H9 (cell line): Measurements from ENCODE around the gene PIP4K2B. TPM values are rescaled to one million over a fixed set of nuclear protein-coding genes. Genes with fewer than 3 reads are reported as not detected.
"Not testable (repeated sequence)": the region's sequence is repeated elsewhere in the genome, so short reads cannot be mapped to it uniquely, and the experiment has no call there.

ENCODE experiments used
- DNase-seq: peaks from one replicate; pipeline ENCODE4 v3.0.0-alpha.2; 2017
- H2AFZ ChIP-seq: one replicate; pipeline ENCODE4 v1.6.1; 2013; ENCODE audit warnings: mild to moderate bottlenecking, low read length, control low read depth, moderate library complexity
- H2AK5ac ChIP-seq: 2 replicates; pipeline ENCODE4 v1.6.1; 2013; ENCODE audit warnings: low read length, control low read depth, mixed read lengths; ENCODE audit not compliant: insufficient read length
- H2BK120ac ChIP-seq: one replicate; pipeline ENCODE4 v1.6.1; 2013; ENCODE audit warnings: low read depth, mild to moderate bottlenecking, low read length, control low read depth, inconsistent platforms; ENCODE audit not compliant: poor library complexity, severe bottlenecking
- H2BK12ac ChIP-seq: 2 replicates; pipeline ENCODE4 v1.6.1; 2013; ENCODE audit warnings: low read length, control low read depth, mixed read lengths, low read depth; ENCODE audit not compliant: insufficient read length
- H2BK15ac ChIP-seq: 2 replicates; pipeline ENCODE4 v1.6.1; 2013; ENCODE audit warnings: low read depth, low read length, control low read depth
- H2BK20ac ChIP-seq: one replicate; pipeline ENCODE4 v1.6.1; 2013; ENCODE audit warnings: low read depth, mild to moderate bottlenecking, low read length, control low read depth, inconsistent platforms; ENCODE audit not compliant: poor library complexity, severe bottlenecking
- H2BK5ac ChIP-seq: 2 replicates; pipeline ENCODE4 v1.6.1; 2013; ENCODE audit warnings: low read length, control low read depth, mixed read lengths; ENCODE audit not compliant: insufficient read length
- H3K14ac ChIP-seq: 2 replicates; pipeline ENCODE4 v1.6.1; 2013; ENCODE audit warnings: low read length, control low read depth; ENCODE audit not compliant: insufficient read depth
- H3K18ac ChIP-seq: 2 replicates; pipeline ENCODE4 v1.6.1; 2013; ENCODE audit warnings: low read depth, mild to moderate bottlenecking, mixed read lengths, low read length, control low read depth; ENCODE audit not compliant: insufficient read length
- H3K23ac ChIP-seq: 2 replicates; pipeline ENCODE4 v1.6.1; 2013; ENCODE audit warnings: low read length, control low read depth, mixed read lengths, low read depth; ENCODE audit not compliant: insufficient read length
- H3K23me2 ChIP-seq: 2 replicates; pipeline ENCODE4 v1.6.1; 2013; ENCODE audit warnings: low read depth, mild to moderate bottlenecking, mixed read lengths, low read length, control low read depth; ENCODE audit not compliant: insufficient read length, poor library complexity, severe bottlenecking
- H3K27ac ChIP-seq: 2 replicates; pipeline ENCODE4 v1.5.1; 2013; ENCODE audit warnings: low read length, control low read depth, mixed read lengths, low read depth; ENCODE audit not compliant: insufficient read length
- H3K27me3 ChIP-seq: 2 replicates; pipeline ENCODE4 v1.6.1; 2013; ENCODE audit warnings: low read length, control low read depth, inconsistent platforms; ENCODE audit not compliant: insufficient read depth
- H3K4ac ChIP-seq: 2 replicates; pipeline ENCODE4 v1.6.1; 2013; ENCODE audit warnings: low read depth, mild to moderate bottlenecking, control low read depth, inconsistent platforms, low read length, moderate library complexity
- H3K4me1 ChIP-seq: 2 replicates; pipeline ENCODE4 v1.6.1; 2013; ENCODE audit warnings: low read length, control low read depth, inconsistent platforms; ENCODE audit not compliant: insufficient read depth
- H3K4me2 ChIP-seq: 2 replicates; pipeline ENCODE4 v1.6.1; 2013; ENCODE audit warnings: low read length, control low read depth, mixed read lengths; ENCODE audit not compliant: insufficient read length, insufficient read depth
- H3K56ac ChIP-seq: 2 replicates; pipeline ENCODE4 v1.6.1; 2013; ENCODE audit warnings: low read depth, mild to moderate bottlenecking, mixed read lengths, low read length, control low read depth; ENCODE audit not compliant: insufficient read length
- H3K79me1 ChIP-seq: 2 replicates; pipeline ENCODE4 v1.6.1; 2013; ENCODE audit warnings: low read depth, mild to moderate bottlenecking, moderate library complexity, low read length, control low read depth, inconsistent platforms; ENCODE audit not compliant: insufficient read depth, poor library complexity, severe bottlenecking
- H3K79me2 ChIP-seq: 2 replicates; pipeline ENCODE4 v1.6.1; 2013; ENCODE audit warnings: low read length, control low read depth, inconsistent platforms; ENCODE audit not compliant: insufficient read depth
- H3K9ac ChIP-seq: 2 replicates; pipeline ENCODE4 v1.6.1; 2013; ENCODE audit warnings: low read length, control low read depth, mixed read lengths; ENCODE audit not compliant: insufficient read length; ENCODE audit errors: extremely low read depth
- H3K9me3 ChIP-seq: one replicate; pipeline ENCODE4 v1.6.1; 2013; ENCODE audit warnings: low read depth, low read length, inconsistent platforms; ENCODE audit not compliant: control insufficient read depth
- H3T11ph ChIP-seq: one replicate; pipeline ENCODE4 v1.6.1; 2013; ENCODE audit warnings: mild to moderate bottlenecking, low read length, control low read depth, inconsistent platforms
- H4K20me1 ChIP-seq: one replicate; pipeline ENCODE4 v1.6.1; 2013; ENCODE audit not compliant: control insufficient read depth, insufficient read length, insufficient read depth
- H4K5ac ChIP-seq: 2 replicates; pipeline ENCODE4 v1.6.1; 2013; ENCODE audit warnings: low read depth, mild to moderate bottlenecking, mixed read lengths, low read length, control low read depth; ENCODE audit not compliant: insufficient read length
- H4K8ac ChIP-seq: replicated peaks from 2 replicates; pipeline ENCODE4 v1.6.1; 2013; ENCODE audit warnings: low read length, control low read depth, mixed read lengths, low read depth; ENCODE audit not compliant: insufficient read length
- H4K91ac ChIP-seq: 2 replicates; pipeline ENCODE4 v1.6.1; 2013; ENCODE audit warnings: low read depth, mild to moderate bottlenecking, moderate library complexity, mixed read lengths, low read length, control low read depth; ENCODE audit not compliant: insufficient read length
- H3K27ac Mint-ChIP-seq, 3 experiments: 2 replicates in 2 of 3; 3 replicates in 1 of 3; pipeline ENCODE4 v1.8.0; 2020 to 2021; ENCODE audit warnings: mixed read lengths in 3 of 3, mild to moderate bottlenecking in 1 of 3, moderate library complexity in 1 of 3
- H3K27me3 Mint-ChIP-seq: 2 replicates; pipeline ENCODE4 v1.8.0; 2021; ENCODE audit warnings: low read depth, mild to moderate bottlenecking, moderate library complexity, mixed read lengths
- H3K36me3 Mint-ChIP-seq, 3 experiments: 2 replicates in 2 of 3; 3 replicates in 1 of 3; pipeline ENCODE4 v1.8.0; 2020 to 2021; ENCODE audit warnings: low read depth in 3 of 3, mixed read lengths in 3 of 3; ENCODE audit not compliant: insufficient read depth in 1 of 3
- H3K4me1 Mint-ChIP-seq, 2 experiments: 2 replicates each; pipeline ENCODE4 v1.8.0; 2020; ENCODE audit warnings: mixed read lengths in 2 of 2
- H3K4me3 Mint-ChIP-seq, 2 experiments: 2 replicates in 1 of 2; 3 replicates in 1 of 2; pipeline ENCODE4 v1.8.0; 2020 to 2021; ENCODE audit warnings: mild to moderate bottlenecking in 2 of 2, mixed read lengths in 2 of 2, moderate library complexity in 1 of 2
- H3K9me3 Mint-ChIP-seq, 2 experiments: 2 replicates in 1 of 2; 3 replicates in 1 of 2; pipeline ENCODE4 v1.8.0; 2020; ENCODE audit warnings: mild to moderate bottlenecking in 2 of 2, mixed read lengths in 2 of 2, moderate library complexity in 1 of 2
- CTCF ChIP-seq: fragments of 200-600 bp; sonication (generic); conservative IDR thresholded peaks from 3 replicates; pipeline ENCODE4 v1.8.0; 2021; ENCODE audit warnings: antibody characterized with exemption, mild to moderate bottlenecking
- WGBS: extraction: QIAGEN DNeasy Blood & Tissue Kit; methylation state at CpG from one replicate; pipeline ENCODE4 v1.1.7; 2013; ENCODE audit warnings: missing lambda C conversion rate, low lambda C conversion rate, mixed read lengths; ENCODE audit not compliant: insufficient read length; ENCODE audit errors: extremely low coverage; 5-methylcytosine and 5-hydroxymethylcytosine counted together
- total RNA-seq: library from RNA; stranded (reverse); gene quantifications from 2 replicates; pipeline ENCODE4 v1.2.1, GENCODE V29; 2021

Gene PIP4K2B
- total RNA-seq, 1 experiment from 2014 or later = 61.9 TPM

GRCh38 chr17:38791162-38791561 is 8.2 kb downstream of the PIP4K2B start:
- no peak overlapping the region for H2BK15ac ChIP-seq
- H3K79me2 ChIP-seq = peaks cover 1% of the 10 kb centered on the region; the same call in 1 of the 2 replicates
- no peak overlapping the region for H2AK5ac ChIP-seq
- no peak for TF ChIP-seq CTCF
- H3K27me3 Mint-ChIP-seq = no peaks in the 10 kb centered on the region; the same call in 1 of the 2 replicates
- H4K8ac ChIP-seq = peak overlapping the region; percentile 29
- H2BK20ac ChIP-seq = no peak overlapping the region
- no peak overlapping the region for H4K5ac ChIP-seq
- peaks cover 5 to 39% (median 28%) of the 10 kb centered on the region in 3 experiments; a peak in 6 of 7 replicates for H3K36me3 Mint-ChIP-seq
- H2AFZ ChIP-seq = no peak overlapping the region
- H3K14ac ChIP-seq = no peak overlapping the region
- no peak for DNase-seq
- H3K4me1 Mint-ChIP-seq = peaks cover 12 to 19% of the 10 kb centered on the region in 2 experiments
- H3K4ac ChIP-seq = no peak overlapping the region
- no peaks in the 10 kb centered on the region for H3K27me3 ChIP-seq
- no peak overlapping the region for H3K18ac ChIP-seq
- no peak overlapping the region for H3T11ph ChIP-seq
- H3K27ac Mint-ChIP-seq = 0 out of 7 replicates have a peak overlapping the region, but pooled peaks of 1 of the 3 experiments have one; percentile 3
- no peak overlapping the region for H2BK5ac ChIP-seq
- no peak overlapping the region for H3K27ac ChIP-seq
- WGBS = no CpG with 5 or more reads among the region's 5 CpGs
- H4K91ac ChIP-seq = no peak overlapping the region
- H3K4me2 ChIP-seq = no peak overlapping the region
- no peak overlapping the region for H2BK12ac ChIP-seq
- no peak overlapping the region for H3K23ac ChIP-seq
- H3K9me3 ChIP-seq = no peaks in the 10 kb centered on the region
- H2BK120ac ChIP-seq = no peak overlapping the region
- no peaks in the 10 kb centered on the region for H4K20me1 ChIP-seq
- H3K56ac ChIP-seq = no peak overlapping the region
- no peak overlapping the region for H3K9ac ChIP-seq
- no peaks in the 10 kb centered on the region for H3K9me3 Mint-ChIP-seq
- H3K79me1 ChIP-seq = peaks cover 3% of the 10 kb centered on the region
- H3K4me1 ChIP-seq = no peaks in the 10 kb centered on the region
- peak overlapping the region in 1 of 2 experiments; percentile 12; a peak in 1 of 5 replicates for H3K4me3 Mint-ChIP-seq
- H3K23me2 ChIP-seq = no peaks in the 10 kb centered on the region

- H3K18ac ChIP-seq, H3K4me2 ChIP-seq, H4K20me1 ChIP-seq, H2AK5ac ChIP-seq, H4K5ac ChIP-seq, H2BK15ac ChIP-seq, H2BK120ac ChIP-seq, H4K91ac ChIP-seq, H3K4me1 ChIP-seq, H3K79me2 ChIP-seq, H2AFZ ChIP-seq, H2BK12ac ChIP-seq, H3K14ac ChIP-seq, H3K27me3 ChIP-seq, H3K9me3 ChIP-seq, H3K79me1 ChIP-seq, H3K27ac ChIP-seq, H3T11ph ChIP-seq, H3K23me2 ChIP-seq, H4K8ac ChIP-seq, H3K27me3 Mint-ChIP-seq, H3K4ac ChIP-seq, H3K56ac ChIP-seq, H2BK5ac ChIP-seq, H3K9ac ChIP-seq, H3K27ac Mint-ChIP-seq, H2BK20ac ChIP-seq, H3K23ac ChIP-seq, DNase-seq, H3K9me3 Mint-ChIP-seq: not testable (repeated sequence)
- Mint-ChIP-seq H3K4me3 (peak overlapping the region in 1 of 2 experiments; percentile 16; a peak in 1 of 5 replicates), H3K4me1 (peaks cover 12 to 19% of the 10 kb centered on the region in 2 experiments), H3K36me3 (peaks cover 7 to 40% (median 31%) of the 10 kb centered on the region in 3 experiments; a peak in 6 of 7 replicates)
- no CpG with 5 or more reads among the region's 13 CpGs for WGBS
Measured at GRCh38 chr17:38790148-38790707, 9.1 kb downstream of the PIP4K2B start.
